Panc1 (cell line): ENCODE results near the gene THEM5. TPM values are rescaled to one million over a fixed set of nuclear protein-coding genes. Genes with fewer than 3 reads are reported as not detected.

ENCODE experiments used
- ATAC-seq: fragments of 200-7000 bp; cut with Tn5 transposase; 2 replicates; pipeline ENCODE4 v1.9.1; 2020; ENCODE audit warnings: mild to moderate bottlenecking, moderate library complexity
- BruUV-seq: library from RNA; stranded (reverse); fragments of 400-500 nt; replicated peaks from 2 replicates; lab custom pipeline; 2021; lab: Mats Ljungman, UMichigan
- CTCF ChIA-PET: fragments of 300-600 bp; sonication (Branson Sonifier 250); formaldehyde crosslinking; loops from one replicate; lab custom pipeline; 2022; ENCODE audit warnings: antibody characterized with exemption; lab: Charles Lee
- POLR2A ChIA-PET: fragments of 300-600 bp; sonication (Branson Sonifier 250); formaldehyde crosslinking; loops from one replicate; lab custom pipeline; 2022; ENCODE audit warnings: antibody characterized with exemption; lab: Charles Lee
- DNase-seq: peaks from one replicate; pipeline ENCODE4 v3.0.0-alpha.2; 2010; ENCODE audit warnings: low read depth, low spot score
- H3K27ac ChIP-seq: 2 replicates; pipeline ENCODE4 v1.5.1; 2011; ENCODE audit warnings: mild to moderate bottlenecking, low read length, inconsistent platforms
- H3K27me3 ChIP-seq: fragments of 200-500 bp; sonication (Bioruptor generic); 2 replicates; pipeline ENCODE4 v1.6.0; 2014; ENCODE audit warnings: low read length, inconsistent platforms; ENCODE audit not compliant: control insufficient read depth, insufficient read depth
- H3K36me3 ChIP-seq: fragments of 200-500 bp; sonication (Bioruptor generic); 2 replicates; pipeline ENCODE4 v1.5.1; 2014; ENCODE audit warnings: inconsistent platforms, mild to moderate bottlenecking, low read length, moderate library complexity; ENCODE audit not compliant: control insufficient read depth, insufficient read depth
- H3K4me1 ChIP-seq: 2 replicates; pipeline ENCODE4 v1.5.1; 2011; ENCODE audit warnings: inconsistent platforms, mild to moderate bottlenecking, low read length, moderate library complexity; ENCODE audit not compliant: control insufficient read depth, insufficient read depth
- H3K4me3 ChIP-seq, 2 experiments: 2 replicates each; pipeline ENCODE4 v1.5.1; 2011 to 2012; ENCODE audit warnings: low read depth in 2 of 2, low read length in 2 of 2, mild to moderate bottlenecking in 2 of 2, inconsistent platforms in 1 of 2, moderate library complexity in 1 of 2
- H3K9me3 ChIP-seq: fragments of 200-500 bp; sonication (Bioruptor generic); 2 replicates; pipeline ENCODE4 v1.5.1; 2014; ENCODE audit warnings: low read depth, mild to moderate bottlenecking, inconsistent platforms, low read length, moderate library complexity; ENCODE audit not compliant: control insufficient read depth, insufficient read depth
- POLR2AphosphoS5 ChIP-seq: IDR thresholded peaks from 2 replicates; pipeline ENCODE4 v1.6.1; 2012; ENCODE audit warnings: mild to moderate bottlenecking, low read depth, low read length, moderate library complexity
- SIN3A ChIP-seq: IDR thresholded peaks from 2 replicates; pipeline ENCODE4 v1.6.1; 2012; ENCODE audit warnings: low read depth, mild to moderate bottlenecking, low read length, moderate library complexity, borderline replicate concordance; ENCODE audit not compliant: insufficient read depth
- TCF7L2 ChIP-seq: IDR thresholded peaks from 2 replicates; pipeline ENCODE4 v1.6.1; 2011; ENCODE audit warnings: mild to moderate bottlenecking, low read depth, low read length, inconsistent platforms
- in situ Hi-C: cut with HindIII; loops from 2 replicates; pipeline ENCODE4 v1.10.0; 2016; ENCODE audit warnings: low sequenced_read_pairs, low pct_unique_long_range_greater_than_20kb
- intact Hi-C: fragments of 100-400 bp; cut with micrococcal nuclease; formaldehyde crosslinking; loops from one replicate; pipeline ENCODE4 v1.10.0; 2022; ENCODE audit not compliant: unreplicated experiment
- total RNA-seq: library from RNA; stranded (reverse); gene quantifications from one replicate; pipeline ENCODE4 v1.2.1, GENCODE V29; 2021; ENCODE audit not compliant: unreplicated experiment
- TF ChIP-seq, protein P1 (sequence below), 2 experiments: IDR thresholded peaks; 2 replicates each; pipeline ENCODE4 v1.6.1; 2011 to 2012; ENCODE audit warnings: low read depth in 2 of 2, control low read depth in 1 of 2, low read length in 1 of 2, mild to moderate bottlenecking in 1 of 2, moderate library complexity in 1 of 2; ENCODE audit not compliant: insufficient read depth in 1 of 2
- TF ChIP-seq, protein P2 (sequence below): fragments of 450-650 bp; IDR thresholded peaks from 2 replicates; pipeline ENCODE4 v1.5.1; 2017; ENCODE audit warnings: mild to moderate bottlenecking

Gene THEM5
- total RNA-seq, 1 experiment from 2014 or later = not detected

DNA sequence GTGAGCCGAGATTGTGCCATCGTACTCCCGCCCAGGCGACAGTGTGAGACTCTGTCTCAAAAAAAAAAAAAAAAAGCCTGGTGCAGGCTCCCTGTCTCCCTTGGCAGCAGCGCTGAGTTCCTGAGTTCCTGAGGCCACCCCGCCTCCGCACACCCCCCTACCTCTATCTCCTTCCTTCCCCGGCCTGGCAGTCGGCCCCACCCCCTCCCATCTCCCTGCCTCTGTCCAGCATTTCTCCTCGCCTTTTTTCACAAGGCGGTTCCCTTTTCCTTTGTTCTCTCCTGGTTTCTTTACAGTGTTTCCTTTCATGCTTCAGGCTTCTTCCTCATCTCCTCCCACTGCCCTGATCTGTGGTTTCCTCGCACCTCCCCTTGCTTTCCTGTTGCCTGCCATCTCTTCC is 24.6 kb downstream of the THEM5 start:
- Histone ChIP-seq H3K4me3 (no peak overlapping the region), H3K36me3 (no peaks in the 10 kb centered on the region), H3K9me3 (no peaks in the 10 kb centered on the region), H3K4me1 (peaks cover 10% of the 10 kb centered on the region; the same call in 1 of the 2 replicates), H3K27me3 (no peaks in the 10 kb centered on the region), H3K27ac (no peak overlapping the region)
- intact Hi-C loops = no loop called here
- no peak for ATAC-seq
- no peak for DNase-seq
- TF ChIP-seq, protein P1, sequence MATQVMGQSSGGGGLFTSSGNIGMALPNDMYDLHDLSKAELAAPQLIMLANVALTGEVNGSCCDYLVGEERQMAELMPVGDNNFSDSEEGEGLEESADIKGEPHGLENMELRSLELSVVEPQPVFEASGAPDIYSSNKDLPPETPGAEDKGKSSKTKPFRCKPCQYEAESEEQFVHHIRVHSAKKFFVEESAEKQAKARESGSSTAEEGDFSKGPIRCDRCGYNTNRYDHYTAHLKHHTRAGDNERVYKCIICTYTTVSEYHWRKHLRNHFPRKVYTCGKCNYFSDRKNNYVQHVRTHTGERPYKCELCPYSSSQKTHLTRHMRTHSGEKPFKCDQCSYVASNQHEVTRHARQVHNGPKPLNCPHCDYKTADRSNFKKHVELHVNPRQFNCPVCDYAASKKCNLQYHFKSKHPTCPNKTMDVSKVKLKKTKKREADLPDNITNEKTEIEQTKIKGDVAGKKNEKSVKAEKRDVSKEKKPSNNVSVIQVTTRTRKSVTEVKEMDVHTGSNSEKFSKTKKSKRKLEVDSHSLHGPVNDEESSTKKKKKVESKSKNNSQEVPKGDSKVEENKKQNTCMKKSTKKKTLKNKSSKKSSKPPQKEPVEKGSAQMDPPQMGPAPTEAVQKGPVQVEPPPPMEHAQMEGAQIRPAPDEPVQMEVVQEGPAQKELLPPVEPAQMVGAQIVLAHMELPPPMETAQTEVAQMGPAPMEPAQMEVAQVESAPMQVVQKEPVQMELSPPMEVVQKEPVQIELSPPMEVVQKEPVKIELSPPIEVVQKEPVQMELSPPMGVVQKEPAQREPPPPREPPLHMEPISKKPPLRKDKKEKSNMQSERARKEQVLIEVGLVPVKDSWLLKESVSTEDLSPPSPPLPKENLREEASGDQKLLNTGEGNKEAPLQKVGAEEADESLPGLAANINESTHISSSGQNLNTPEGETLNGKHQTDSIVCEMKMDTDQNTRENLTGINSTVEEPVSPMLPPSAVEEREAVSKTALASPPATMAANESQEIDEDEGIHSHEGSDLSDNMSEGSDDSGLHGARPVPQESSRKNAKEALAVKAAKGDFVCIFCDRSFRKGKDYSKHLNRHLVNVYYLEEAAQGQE (IDR thresholded peaks at IDR 0.05; ENCODE audit: insufficient read depth in 1 of 2, low read depth in 2 of 2, low read length in 1 of 2) = peak; percentile 72 to 73
- no peak for TF ChIP-seq POLR2AphosphoS5
- ChIA-PET POLR2A (no interaction called here), CTCF (interaction anchor here (0.7 kb wide), 1 partner anchor 213 kb away, joined by 5 read pairs; no protein-coding TSS in a partner anchor)
- in situ Hi-C loops = no loop called here
- BruUV-seq = no TSS peak

DNA sequence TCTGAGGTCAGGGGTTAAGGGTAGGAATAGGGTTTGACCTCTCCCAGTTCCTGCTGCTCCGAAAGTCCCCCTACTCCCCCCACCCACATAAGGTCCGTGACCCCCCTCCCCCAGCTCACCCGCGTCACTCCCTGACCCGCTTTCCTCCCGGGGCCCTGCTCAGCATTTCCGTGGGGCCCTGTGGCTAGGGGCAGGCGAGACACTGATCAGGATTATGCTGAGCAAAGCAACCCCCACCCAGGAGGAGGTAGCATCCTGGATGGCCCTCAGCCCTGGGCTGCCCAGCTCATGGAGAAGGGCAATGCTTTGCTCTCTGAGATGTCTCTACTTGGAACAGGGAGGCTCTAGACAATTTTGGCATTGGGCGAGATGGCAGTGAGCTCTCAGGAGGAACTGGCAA is 25.7 kb downstream of the THEM5 start:
- no peak for TF ChIP-seq SIN3A
- TF ChIP-seq TCF7L2 = no peak
- TF ChIP-seq, protein P2, sequence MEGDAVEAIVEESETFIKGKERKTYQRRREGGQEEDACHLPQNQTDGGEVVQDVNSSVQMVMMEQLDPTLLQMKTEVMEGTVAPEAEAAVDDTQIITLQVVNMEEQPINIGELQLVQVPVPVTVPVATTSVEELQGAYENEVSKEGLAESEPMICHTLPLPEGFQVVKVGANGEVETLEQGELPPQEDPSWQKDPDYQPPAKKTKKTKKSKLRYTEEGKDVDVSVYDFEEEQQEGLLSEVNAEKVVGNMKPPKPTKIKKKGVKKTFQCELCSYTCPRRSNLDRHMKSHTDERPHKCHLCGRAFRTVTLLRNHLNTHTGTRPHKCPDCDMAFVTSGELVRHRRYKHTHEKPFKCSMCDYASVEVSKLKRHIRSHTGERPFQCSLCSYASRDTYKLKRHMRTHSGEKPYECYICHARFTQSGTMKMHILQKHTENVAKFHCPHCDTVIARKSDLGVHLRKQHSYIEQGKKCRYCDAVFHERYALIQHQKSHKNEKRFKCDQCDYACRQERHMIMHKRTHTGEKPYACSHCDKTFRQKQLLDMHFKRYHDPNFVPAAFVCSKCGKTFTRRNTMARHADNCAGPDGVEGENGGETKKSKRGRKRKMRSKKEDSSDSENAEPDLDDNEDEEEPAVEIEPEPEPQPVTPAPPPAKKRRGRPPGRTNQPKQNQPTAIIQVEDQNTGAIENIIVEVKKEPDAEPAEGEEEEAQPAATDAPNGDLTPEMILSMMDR = no peak
- TF ChIP-seq, protein P1 (IDR thresholded peaks at IDR 0.05; ENCODE audit: insufficient read depth in 1 of 2, low read depth in 2 of 2, low read length in 1 of 2) = no peak
- TF ChIP-seq POLR2AphosphoS5 = no peak
- Histone ChIP-seq H3K27me3 (no peaks in the 10 kb centered on the region), H3K4me3 (no peak overlapping the region), H3K4me1 (peaks cover 10% of the 10 kb centered on the region; the same call in 1 of the 2 replicates), H3K27ac (no peak overlapping the region), H3K9me3 (no peaks in the 10 kb centered on the region), H3K36me3 (no peaks in the 10 kb centered on the region)
- ChIA-PET POLR2A (no interaction called here), CTCF (no interaction called here)
- in situ Hi-C loops (no loop called here), intact Hi-C loops (no loop called here)
- ATAC-seq (no peak), DNase-seq (no peak)
- no TSS peak for BruUV-seq
